IMR-90 (cell line): ENCODE measurements around the gene ABCC5. TPM values are rescaled to one million over a fixed set of nuclear protein-coding genes. Genes with fewer than 3 reads are reported as not detected.

Experiments used
- ATAC-seq: fragments of 200-7000 bp; cut with Tn5 transposase; 2 replicates; pipeline ENCODE4 v1.9.1; 2020; ENCODE audit warnings: low read depth, mild to moderate bottlenecking, moderate library complexity
- BruUV-seq: library from RNA; stranded (reverse); fragments of 400-500 nt; replicated peaks from 2 replicates; lab custom pipeline; 2021; lab: Mats Ljungman, UMichigan
- CTCF ChIA-PET: fragments of 300-600 bp; formaldehyde crosslinking; extraction: SDS; loops from one replicate; lab custom pipeline; 2021; ENCODE audit warnings: antibody characterized with exemption; lab: Yijun Ruan, JAX
- POLR2A ChIA-PET: fragments of 300-600 bp; sonication (Branson Sonifier 250); formaldehyde crosslinking; loops from one replicate; lab custom pipeline; 2022; ENCODE audit warnings: antibody characterized with exemption; ENCODE audit not compliant: unreplicated experiment; lab: Charles Lee
- DNase-seq: peaks from one replicate; pipeline ENCODE4 v3.0.0; 2013
- H2AFZ ChIP-seq: replicated peaks from 2 replicates; pipeline ENCODE3; 2013; ENCODE audit warnings: low read length, mild to moderate bottlenecking; ENCODE audit not compliant: poor library complexity
- H2AK5ac ChIP-seq: 2 replicates; pipeline ENCODE4 v1.6.1; 2013; ENCODE audit warnings: low read depth, low read length, inconsistent platforms
- H2AK9ac ChIP-seq: replicated peaks from 2 replicates; pipeline ENCODE3; 2013; ENCODE audit warnings: mild to moderate bottlenecking, low read depth, low read length, moderate library complexity; ENCODE audit not compliant: poor library complexity
- H2BK120ac ChIP-seq: 2 replicates; pipeline ENCODE4 v1.6.1; 2013; ENCODE audit warnings: low read depth, low read length, inconsistent platforms
- H2BK15ac ChIP-seq: 3 replicates; pipeline ENCODE4 v1.6.1; 2013; ENCODE audit warnings: low read depth, low read length, inconsistent platforms
- H2BK20ac ChIP-seq: 2 replicates; pipeline ENCODE4 v1.6.1; 2013; ENCODE audit warnings: low read depth, mild to moderate bottlenecking, inconsistent platforms, low read length, moderate library complexity
- H2BK5ac ChIP-seq: 2 replicates; pipeline ENCODE4 v1.6.1; 2013; ENCODE audit warnings: mild to moderate bottlenecking, low read depth, low read length, inconsistent platforms; ENCODE audit not compliant: poor library complexity, severe bottlenecking
- H3K14ac ChIP-seq: replicated peaks from 2 replicates; pipeline ENCODE4 v1.6.1; 2013; ENCODE audit warnings: low read depth, low read length, inconsistent platforms
- H3K18ac ChIP-seq: 2 replicates; pipeline ENCODE4 v1.6.1; 2013; ENCODE audit warnings: low read depth, low read length, control low read depth
- H3K23ac ChIP-seq: 2 replicates; pipeline ENCODE4 v1.6.1; 2013; ENCODE audit warnings: low read depth, low read length, inconsistent platforms
- H3K27ac ChIP-seq: 2 replicates; pipeline ENCODE4 v1.5.1; 2013; ENCODE audit warnings: mild to moderate bottlenecking, control low read depth, low read length; ENCODE audit not compliant: insufficient read depth
- H3K27me3 ChIP-seq: 2 replicates; pipeline ENCODE4 v1.6.1; 2013; ENCODE audit warnings: low read length; ENCODE audit not compliant: control insufficient read depth, insufficient read depth
- H3K36me3 ChIP-seq: 2 replicates; pipeline ENCODE4 v1.6.1; 2013; ENCODE audit warnings: low read length, mixed read lengths; ENCODE audit not compliant: control insufficient read depth, insufficient read depth
- H3K4ac ChIP-seq: 2 replicates; pipeline ENCODE4 v1.6.1; 2013; ENCODE audit warnings: low read depth, low read length, inconsistent platforms
- H3K4me1 ChIP-seq: 2 replicates; pipeline ENCODE4 v1.6.1; 2013; ENCODE audit warnings: low read length, mixed read lengths; ENCODE audit not compliant: control insufficient read depth, insufficient read depth
- H3K4me2 ChIP-seq: 2 replicates; pipeline ENCODE4 v1.6.1; 2013; ENCODE audit warnings: low read depth, mild to moderate bottlenecking, control low read depth, low read length, moderate library complexity
- H3K4me3 ChIP-seq: 2 replicates; pipeline ENCODE4 v1.5.1; 2013; ENCODE audit warnings: low read depth, mild to moderate bottlenecking, control low read depth, low read length, moderate library complexity; ENCODE audit not compliant: insufficient read depth
- H3K56ac ChIP-seq: 2 replicates; pipeline ENCODE4 v1.6.1; 2013; ENCODE audit warnings: low read length, inconsistent platforms; ENCODE audit not compliant: insufficient read depth; ENCODE audit errors: extremely low read depth
- H3K79me1 ChIP-seq, 2 experiments: 2 replicates each; pipeline ENCODE4 v1.6.1; 2013; ENCODE audit warnings: low read length in 2 of 2, inconsistent platforms in 1 of 2, low read depth in 1 of 2
- H3K9ac ChIP-seq: 2 replicates; pipeline ENCODE4 v1.6.1; 2013; ENCODE audit warnings: low read depth, low read length, control low read depth
- H3K9me1 ChIP-seq: 2 replicates; pipeline ENCODE4 v1.6.1; 2013; ENCODE audit warnings: low read length, inconsistent platforms; ENCODE audit not compliant: insufficient read depth
- H3K9me3 ChIP-seq: 2 replicates; pipeline ENCODE4 v1.6.1; 2013; ENCODE audit warnings: low read length; ENCODE audit not compliant: control insufficient read depth, insufficient read depth
- H4K20me1 ChIP-seq: 2 replicates; pipeline ENCODE4 v1.6.1; 2013; ENCODE audit warnings: low read length, inconsistent platforms; ENCODE audit not compliant: insufficient read depth
- H4K5ac ChIP-seq: 2 replicates; pipeline ENCODE4 v1.6.1; 2013; ENCODE audit warnings: mild to moderate bottlenecking, low read depth, low read length, control low read depth
- H4K8ac ChIP-seq, 2 experiments: 2 replicates each; pipeline ENCODE4 v1.6.1; 2013; ENCODE audit warnings: low read depth in 2 of 2, low read length in 2 of 2, control low read depth in 1 of 2, inconsistent platforms in 1 of 2
- H4K91ac ChIP-seq: 2 replicates; pipeline ENCODE4 v1.6.1; 2013; ENCODE audit warnings: low read depth, low read length, inconsistent platforms; ENCODE audit not compliant: insufficient read depth
- CEBPB ChIP-seq: IDR thresholded peaks from 2 replicates; pipeline ENCODE4 v1.6.1; 2012; ENCODE audit warnings: low read depth, low read length, improper control_type of control experiment
- MXI1 ChIP-seq: IDR thresholded peaks from 2 replicates; pipeline ENCODE4 v1.6.1; 2012; ENCODE audit warnings: low read depth, mild to moderate bottlenecking, low read length, moderate library complexity, borderline replicate concordance
- NFE2L2 ChIP-seq: fragments of 150-350 bp; IDR thresholded peaks from 2 replicates; pipeline ENCODE4 v1.6.1; 2016; ENCODE audit warnings: low read depth, mild to moderate bottlenecking, low read length
- RAD21 ChIP-seq: IDR thresholded peaks from 2 replicates; pipeline ENCODE4 v1.6.1; 2012; ENCODE audit warnings: low read length, improper control_type of control experiment
- SMC3 ChIP-seq: fragments of 150-350 bp; IDR thresholded peaks from 2 replicates; pipeline ENCODE4 v1.6.1; 2016; ENCODE audit warnings: low read depth, mild to moderate bottlenecking, antibody characterized with exemption, low read length, moderate library complexity
- WGBS, 2 experiments: methylation state at CpG; one replicate each; pipeline versions ENCODE4 v1.1.5 to v1.1.7; 2013; ENCODE audit warnings: missing lambda C conversion rate in 2 of 2; ENCODE audit not compliant: insufficient read length in 1 of 2; ENCODE audit errors: extremely low coverage in 2 of 2; 5-methylcytosine and 5-hydroxymethylcytosine counted together
- dilution Hi-C: fragments of 300-500 bp; cut with HindIII; formaldehyde crosslinking; loops from one replicate; pipeline ENCODE4 v1.14.3; 2018; ENCODE audit warnings: low sequenced_read_pairs; ENCODE audit not compliant: unreplicated experiment
- in situ Hi-C: fragments of 300-500 bp; cut with MboI; formaldehyde crosslinking; loops from 3 replicates; pipeline ENCODE4 v1.14.3; 2019; ENCODE audit warnings: low sequenced_read_pairs, inconsistent platforms, mixed read lengths
- intact Hi-C: fragments of 100-400 bp; cut with micrococcal nuclease; formaldehyde crosslinking; loops from 2 replicates; pipeline ENCODE4 v1.10.0; 2022
- polyA plus RNA-seq, 3 experiments: library from polyadenylated mRNA; depleted of rRNA; stranded (reverse); fragments of >200 nt; gene quantifications; 2 replicates each; pipeline ENCODE4 v1.2.3, GENCODE V29; 2012; ENCODE audit warnings: low replicate concordance in 1 of 3
- total RNA-seq: library from RNA; depleted of rRNA; stranded (reverse); fragments of >200 nt; gene quantifications from 2 replicates; pipeline ENCODE4 v1.2.3, GENCODE V29; 2012
- TF ChIP-seq, protein P1 (sequence below): fragments of 150-350 bp; IDR thresholded peaks from 2 replicates; pipeline ENCODE4 v1.6.1; 2016; ENCODE audit warnings: low read depth, mild to moderate bottlenecking, low read length, moderate library complexity, borderline replicate concordance

The ABCC5 gene
- total and polyA plus RNA-seq, 2 of the 4 experiments (the other 2 are of a cell fraction): 8.4 to 17.7 TPM

DNA sequence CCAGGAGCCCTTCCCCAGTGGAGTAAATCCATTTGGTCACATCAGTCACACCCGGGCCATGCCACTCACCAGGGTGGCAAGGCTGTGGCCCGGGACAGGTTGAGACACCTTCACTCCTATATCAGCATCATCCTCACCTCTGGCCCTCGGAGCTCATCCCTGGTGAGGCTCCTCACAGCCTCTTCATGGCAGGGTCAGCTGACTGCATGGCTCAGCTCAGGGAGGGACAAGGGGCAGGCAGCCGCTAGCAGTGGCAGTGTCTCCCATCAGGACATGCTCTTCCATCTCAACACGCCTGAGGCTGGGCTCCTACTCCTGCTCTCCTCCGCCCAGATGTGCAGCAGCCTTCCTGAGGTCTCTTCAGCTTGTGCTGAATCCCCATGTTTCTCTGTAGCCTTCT, 106.6 kb downstream of the ABCC5 start:
- Histone ChIP-seq H2BK5ac (no peak overlapping the region), H4K20me1 (no peaks in the 10 kb centered on the region), H4K5ac (no peak overlapping the region), H2BK120ac (no peak overlapping the region), H3K36me3 (no peaks in the 10 kb centered on the region), H2BK20ac (no peak overlapping the region), H3K4me3 (no peak overlapping the region), H2AFZ (no peak overlapping the region), H3K4ac (no peak overlapping the region), H2AK5ac (no peak overlapping the region), H3K14ac (no peak overlapping the region), H3K27ac (no peak overlapping the region), H4K91ac (no peak overlapping the region), H2BK15ac (no peak overlapping the region), H3K23ac (no peak overlapping the region), H3K27me3 (peaks cover 22% of the 10 kb centered on the region), H2AK9ac (no peak overlapping the region), H3K9me1 (no peaks in the 10 kb centered on the region), H3K79me1 (no peaks in the 10 kb centered on the region), H3K9me3 (no peaks in the 10 kb centered on the region), H3K56ac (no peak overlapping the region), H3K4me2 (no peak overlapping the region), H3K9ac (no peak overlapping the region), H3K18ac (no peak overlapping the region), H4K8ac (no peak overlapping the region), H3K4me1 (no peaks in the 10 kb centered on the region)
- 70% methylated on average over 4 of the region's 6 CpGs; no CpG with 5 or more reads in 1 of the 2 experiments for WGBS, 2 experiments
- CTCF ChIA-PET: interaction anchor here (1.4 kb wide), 1 partner anchor 10 kb away, joined by 4 read pairs; no protein-coding TSS in a partner anchor
- intact Hi-C loops (no loop called here), in situ Hi-C loops (no loop called here), dilution Hi-C loops (no loop called here)
- ATAC-seq (no peak), DNase-seq (no peak)
- POLR2A ChIA-PET: no interaction called here
- no TSS peak for BruUV-seq
- TF ChIP-seq RAD21: no peak
- TF ChIP-seq, protein P1, sequence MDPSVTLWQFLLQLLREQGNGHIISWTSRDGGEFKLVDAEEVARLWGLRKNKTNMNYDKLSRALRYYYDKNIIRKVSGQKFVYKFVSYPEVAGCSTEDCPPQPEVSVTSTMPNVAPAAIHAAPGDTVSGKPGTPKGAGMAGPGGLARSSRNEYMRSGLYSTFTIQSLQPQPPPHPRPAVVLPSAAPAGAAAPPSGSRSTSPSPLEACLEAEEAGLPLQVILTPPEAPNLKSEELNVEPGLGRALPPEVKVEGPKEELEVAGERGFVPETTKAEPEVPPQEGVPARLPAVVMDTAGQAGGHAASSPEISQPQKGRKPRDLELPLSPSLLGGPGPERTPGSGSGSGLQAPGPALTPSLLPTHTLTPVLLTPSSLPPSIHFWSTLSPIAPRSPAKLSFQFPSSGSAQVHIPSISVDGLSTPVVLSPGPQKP: no peak
- no peak for TF ChIP-seq NFE2L2
- TF ChIP-seq SMC3: no peak
- no peak for TF ChIP-seq MXI1
- TF ChIP-seq CEBPB: no peak
